WERI-Rb-1 (cell line): ENCODE measurements around the gene FOSL1.

ENCODE experiments used
- DNase-seq: peaks from one replicate; pipeline ENCODE4 v3.0.0-alpha.2; 2020
- H3K27ac ChIP-seq: fragments of 250-450 bp; sonication (Bioruptor Pico); 2 replicates; pipeline ENCODE4 v1.5.1; 2020; ENCODE audit warnings: mild to moderate bottlenecking, moderate library complexity
- H3K27me3 ChIP-seq: fragments of 250-450 bp; sonication (Bioruptor Pico); 2 replicates; pipeline ENCODE4 v1.5.1; 2021; ENCODE audit warnings: mild to moderate bottlenecking, low read depth, moderate library complexity; ENCODE audit not compliant: insufficient read depth, severe bottlenecking
- H3K36me3 ChIP-seq: fragments of 250-450 bp; sonication (Bioruptor Pico); 2 replicates; pipeline ENCODE4 v1.5.1; 2020; ENCODE audit warnings: mild to moderate bottlenecking, moderate library complexity
- H3K4me3 ChIP-seq: 2 replicates; pipeline ENCODE4 v1.5.1; 2011; ENCODE audit warnings: low read depth, mild to moderate bottlenecking, control low read depth, low read length
- H3K9me3 ChIP-seq: fragments of 250-450 bp; sonication (Bioruptor Pico); 2 replicates; pipeline ENCODE4 v1.5.1; 2021; ENCODE audit warnings: mild to moderate bottlenecking, moderate library complexity; ENCODE audit not compliant: severe bottlenecking
- TF ChIP-seq, protein P1 (sequence below): IDR thresholded peaks from 2 replicates; pipeline ENCODE4 v1.5.1; 2011; ENCODE audit warnings: low read depth, mild to moderate bottlenecking, control low read depth, inconsistent platforms, low read length

Gene FOSL1

DNA sequence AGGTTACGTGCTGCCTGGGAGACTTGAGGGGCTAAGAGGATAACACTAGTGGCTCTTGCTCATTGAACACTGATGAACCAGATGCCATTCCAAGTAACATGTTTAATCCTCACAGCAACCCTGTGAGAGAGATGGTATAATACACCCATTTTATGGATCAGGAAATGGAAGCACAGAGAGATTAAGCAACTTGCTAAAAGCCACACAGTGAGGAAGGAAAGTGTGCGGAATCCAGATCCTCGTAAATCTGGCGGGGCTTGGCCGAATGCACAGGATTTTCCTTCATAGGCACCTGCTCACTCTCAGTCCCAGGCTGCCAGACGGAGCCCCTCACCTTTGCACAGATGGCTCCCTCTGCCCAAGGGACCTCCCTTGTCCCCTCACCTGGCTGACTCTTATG, 7.7 kb upstream of the FOSL1 start:
- Histone ChIP-seq H3K36me3 (no peaks in the 10 kb centered on the region), H3K27ac (no peak overlapping the region), H3K4me3 (no peak overlapping the region), H3K9me3 (no peaks in the 10 kb centered on the region), H3K27me3 (no peaks in the 10 kb centered on the region)
- TF ChIP-seq, protein P1, sequence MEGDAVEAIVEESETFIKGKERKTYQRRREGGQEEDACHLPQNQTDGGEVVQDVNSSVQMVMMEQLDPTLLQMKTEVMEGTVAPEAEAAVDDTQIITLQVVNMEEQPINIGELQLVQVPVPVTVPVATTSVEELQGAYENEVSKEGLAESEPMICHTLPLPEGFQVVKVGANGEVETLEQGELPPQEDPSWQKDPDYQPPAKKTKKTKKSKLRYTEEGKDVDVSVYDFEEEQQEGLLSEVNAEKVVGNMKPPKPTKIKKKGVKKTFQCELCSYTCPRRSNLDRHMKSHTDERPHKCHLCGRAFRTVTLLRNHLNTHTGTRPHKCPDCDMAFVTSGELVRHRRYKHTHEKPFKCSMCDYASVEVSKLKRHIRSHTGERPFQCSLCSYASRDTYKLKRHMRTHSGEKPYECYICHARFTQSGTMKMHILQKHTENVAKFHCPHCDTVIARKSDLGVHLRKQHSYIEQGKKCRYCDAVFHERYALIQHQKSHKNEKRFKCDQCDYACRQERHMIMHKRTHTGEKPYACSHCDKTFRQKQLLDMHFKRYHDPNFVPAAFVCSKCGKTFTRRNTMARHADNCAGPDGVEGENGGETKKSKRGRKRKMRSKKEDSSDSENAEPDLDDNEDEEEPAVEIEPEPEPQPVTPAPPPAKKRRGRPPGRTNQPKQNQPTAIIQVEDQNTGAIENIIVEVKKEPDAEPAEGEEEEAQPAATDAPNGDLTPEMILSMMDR: no peak
- no peak for DNase-seq

DNA sequence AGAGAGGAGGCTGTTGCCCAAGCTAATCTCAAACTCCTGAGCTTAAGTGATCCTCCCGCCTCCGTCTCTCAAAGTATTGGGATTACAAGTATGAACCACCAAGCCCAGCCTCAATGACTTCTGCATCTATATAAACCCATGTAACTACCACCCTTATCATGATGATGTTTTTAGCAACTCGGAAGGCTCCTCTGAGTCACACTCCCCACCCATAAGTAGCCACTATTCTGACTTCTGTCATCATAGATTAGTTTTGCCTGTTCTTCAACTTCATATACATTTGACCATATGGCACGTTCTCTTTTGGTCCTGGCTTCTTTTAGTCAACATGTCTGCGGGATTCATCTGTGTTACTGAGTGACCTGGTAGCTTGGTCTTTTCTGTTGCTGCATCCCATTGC, 6.4 kb upstream of the FOSL1 start:
- no peaks in the 10 kb centered on the region for H3K36me3 ChIP-seq
- H3K9me3 ChIP-seq: no peaks in the 10 kb centered on the region
- TF ChIP-seq, protein P1: no peak
- no peak for DNase-seq
- no peaks in the 10 kb centered on the region for H3K27me3 ChIP-seq
- no peak overlapping the region for H3K27ac ChIP-seq
- H3K4me3 ChIP-seq: no peak overlapping the region

DNA sequence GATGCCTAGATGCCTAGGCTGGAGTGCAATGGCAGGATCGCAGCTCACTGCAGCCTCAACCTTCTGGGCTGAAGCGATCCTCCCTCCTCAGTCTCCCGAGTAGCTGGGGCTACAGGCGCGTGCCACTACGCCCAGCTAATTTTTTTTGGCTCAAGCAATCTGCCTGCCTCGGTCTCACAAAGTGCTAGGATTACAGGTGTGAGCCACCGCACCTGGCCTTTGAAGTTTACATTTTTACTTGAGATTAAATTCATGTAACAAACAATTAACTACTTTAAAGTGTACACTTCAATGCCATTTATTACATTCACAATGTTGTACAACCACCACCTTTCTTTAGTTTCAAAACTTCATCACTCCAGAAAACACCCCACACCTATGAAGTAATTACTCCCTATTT, 3.5 kb upstream of the FOSL1 start:
- Histone ChIP-seq H3K27ac (no peak overlapping the region), H3K36me3 (no peaks in the 10 kb centered on the region), H3K27me3 (no peaks in the 10 kb centered on the region), H3K9me3 (no peaks in the 10 kb centered on the region), H3K4me3 (no peak overlapping the region)
- DNase-seq: no peak
- TF ChIP-seq, protein P1: no peak

DNA sequence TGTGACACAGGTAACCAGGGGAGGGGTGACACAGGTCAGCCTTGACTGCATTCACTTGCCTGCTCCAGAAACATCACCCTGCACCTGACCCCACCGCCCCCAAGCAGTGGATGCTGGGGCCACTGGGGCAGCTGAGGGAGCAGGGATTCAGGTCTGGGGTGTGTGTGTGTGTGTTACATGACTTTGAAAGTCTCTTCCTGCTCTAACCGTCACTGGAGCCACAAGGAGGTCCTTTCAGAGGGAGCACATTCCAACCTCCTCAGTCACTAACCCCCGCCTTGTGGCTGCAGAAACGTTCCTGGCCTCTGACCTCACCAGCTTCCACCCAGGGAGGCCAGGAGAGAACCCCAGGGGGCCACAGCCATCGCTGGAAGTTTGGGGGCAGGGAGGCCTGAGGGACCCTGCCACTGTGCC, 2.9 kb upstream of the FOSL1 start:
- no peaks in the 10 kb centered on the region for H3K27me3 ChIP-seq
- no peak for DNase-seq
- TF ChIP-seq, protein P1: no peak
- H3K27ac ChIP-seq: no peak overlapping the region
- no peaks in the 10 kb centered on the region for H3K9me3 ChIP-seq
- H3K4me3 ChIP-seq: no peak overlapping the region
- H3K36me3 ChIP-seq: no peaks in the 10 kb centered on the region

DNA sequence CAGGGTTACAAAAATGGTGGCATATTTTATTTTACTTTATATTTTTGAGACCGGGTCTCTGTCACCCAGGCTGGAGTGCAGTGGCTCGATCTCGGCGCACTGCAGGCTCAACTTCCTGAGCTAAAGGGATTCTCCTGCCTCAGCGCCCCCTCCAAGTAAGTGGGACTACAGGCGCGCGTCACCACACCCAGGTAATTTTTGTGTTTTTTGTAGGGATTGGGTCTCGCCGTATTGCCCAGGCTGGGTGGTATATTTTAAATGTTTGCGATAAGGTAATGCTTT, 652 bp upstream of the FOSL1 start:
- TF ChIP-seq, protein P1: no peak
- no peaks in the 10 kb centered on the region for H3K9me3 ChIP-seq
- H3K27me3 ChIP-seq: no peaks in the 10 kb centered on the region
- no peak overlapping the region for H3K27ac ChIP-seq
- H3K4me3 ChIP-seq: peak overlapping the region; percentile 56
- no peaks in the 10 kb centered on the region for H3K36me3 ChIP-seq
- DNase-seq: no peak

DNA sequence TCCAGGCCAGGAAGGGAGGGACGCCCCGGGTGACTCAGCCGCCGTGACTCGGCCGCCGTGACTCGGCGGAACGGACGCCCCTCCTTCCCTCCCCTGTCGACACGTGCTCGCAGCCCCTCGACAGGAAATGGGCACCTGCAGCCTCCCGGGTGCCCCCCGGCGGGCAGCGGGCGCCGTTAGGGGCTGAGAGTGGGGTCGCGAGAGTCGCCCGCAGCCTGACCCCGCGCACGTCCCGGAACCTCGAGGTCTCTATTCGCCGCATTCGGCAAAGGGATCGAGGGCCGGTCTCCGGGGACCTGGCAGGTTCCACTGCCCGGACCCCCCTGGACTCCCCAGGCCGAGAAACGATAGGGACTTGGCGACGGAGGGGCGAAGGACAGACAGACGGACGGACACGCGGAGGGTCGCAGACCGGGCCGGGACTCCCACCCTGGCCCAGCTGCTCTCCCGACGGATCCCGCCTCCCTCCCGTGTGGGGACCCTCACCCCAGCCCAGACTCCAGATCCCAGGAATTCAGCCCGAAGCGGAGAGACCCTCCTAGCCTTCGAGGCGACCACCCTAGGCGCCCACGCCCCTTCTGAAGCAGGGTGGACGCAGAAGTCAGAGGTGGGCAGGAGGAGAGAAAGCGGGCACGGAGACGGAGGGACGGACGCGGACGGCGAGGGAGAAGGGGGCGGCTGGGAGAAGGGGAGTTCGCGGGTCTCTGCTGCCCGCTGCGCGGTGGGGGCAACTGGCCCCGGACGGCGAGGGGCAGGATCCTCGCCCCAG, 648 bp downstream of the FOSL1 start:
- no peaks in the 10 kb centered on the region for H3K27me3 ChIP-seq
- TF ChIP-seq, protein P1: no peak
- no peaks in the 10 kb centered on the region for H3K36me3 ChIP-seq
- no peak for DNase-seq
- H3K9me3 ChIP-seq: no peaks in the 10 kb centered on the region
- H3K27ac ChIP-seq: no peak overlapping the region
- peak overlapping the region; percentile 56 for H3K4me3 ChIP-seq
